ENCODE data around the gene TLCD5. TPM values are rescaled to one million over a fixed set of nuclear protein-coding genes. Genes with fewer than 3 reads are reported as not detected.

The TLCD5 gene
- total RNA-seq, 1 experiment from 2014 or later: 2.2 TPM

DNA sequence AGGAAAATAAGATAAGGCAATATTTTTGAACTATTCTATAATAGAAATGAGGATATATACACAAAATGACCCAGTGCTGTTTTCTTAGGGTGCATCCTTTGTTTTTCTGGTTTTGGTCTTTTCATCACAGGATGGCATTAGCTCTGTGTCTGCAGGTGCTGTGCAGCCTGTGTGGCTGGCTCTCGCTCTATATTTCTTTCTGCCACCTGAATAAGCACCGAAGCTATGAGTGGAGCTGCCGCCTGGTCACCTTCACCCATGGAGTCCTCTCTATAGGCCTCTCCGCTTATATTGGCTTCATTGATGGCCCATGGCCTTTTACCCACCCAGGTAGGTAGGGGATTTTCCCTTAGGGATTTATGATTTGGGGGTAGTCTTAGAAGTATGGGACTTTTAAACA, 2.2 kb downstream of the TLCD5 start:
- H3K4me3 ChIP-seq: no peak overlapping the region
- no peak for DNase-seq
- H3K36me3 ChIP-seq: no peaks in the 10 kb centered on the region

DNA sequence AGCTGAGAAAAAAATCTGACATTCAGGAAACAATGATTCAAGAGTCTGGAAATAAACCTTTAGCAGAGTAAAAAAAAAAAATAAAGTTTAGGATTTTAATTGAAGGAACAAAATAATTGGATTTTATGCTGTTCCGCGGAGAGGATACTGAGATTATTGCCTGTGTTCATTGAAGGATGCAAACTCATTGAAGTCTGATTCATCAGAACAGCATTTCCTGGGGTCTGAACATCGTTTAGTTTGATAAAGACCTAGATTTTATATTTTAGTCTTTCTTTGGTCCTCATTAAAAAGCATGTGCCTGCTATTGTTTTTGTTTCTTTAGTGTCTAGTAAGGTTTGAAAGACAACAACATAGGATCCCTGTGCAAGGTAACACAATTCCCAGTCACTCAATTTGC, 4.5 kb downstream of the TLCD5 start:
- no peaks in the 10 kb centered on the region for H3K27me3 ChIP-seq
- no peak for DNase-seq
- peaks cover 25% of the 10 kb centered on the region for H3K4me1 ChIP-seq
- H3K9me3 ChIP-seq (replicated peaks): no peaks in the 10 kb centered on the region
- H3K36me3 ChIP-seq: no peaks in the 10 kb centered on the region
- H3K4me3 ChIP-seq: no peak overlapping the region
- H3K27ac ChIP-seq: no peak overlapping the region

More for the DNA sequence above, 2.2 kb downstream of the TLCD5 start:
- no peak overlapping the region for H3K27ac ChIP-seq
- peaks cover 24% of the 10 kb centered on the region for H3K4me1 ChIP-seq
- no peaks in the 10 kb centered on the region for H3K9me3 ChIP-seq (replicated peaks)
- H3K27me3 ChIP-seq: no peaks in the 10 kb centered on the region

DNA sequence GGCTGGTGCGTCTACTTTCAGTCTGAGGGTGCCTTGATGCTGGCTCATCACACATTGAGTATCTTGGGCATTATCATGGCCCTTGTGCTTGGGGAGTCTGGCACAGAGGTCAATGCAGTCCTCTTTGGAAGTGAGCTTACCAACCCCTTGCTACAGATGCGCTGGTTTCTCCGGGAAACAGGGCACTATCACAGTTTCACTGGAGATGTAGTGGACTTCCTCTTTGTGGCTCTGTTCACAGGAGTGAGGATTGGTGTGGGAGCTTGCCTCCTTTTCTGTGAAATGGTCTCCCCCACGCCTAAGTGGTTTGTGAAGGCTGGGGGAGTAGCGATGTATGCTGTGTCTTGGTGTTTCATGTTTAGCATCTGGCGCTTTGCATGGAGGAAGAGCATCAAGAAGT, 4.9 kb downstream of the TLCD5 start:
- Histone ChIP-seq H3K9me3 (replicated peaks) (no peaks in the 10 kb centered on the region), H3K36me3 (no peaks in the 10 kb centered on the region), H3K27ac (no peak overlapping the region), H3K4me1 (peaks cover 25% of the 10 kb centered on the region), H3K27me3 (no peaks in the 10 kb centered on the region), H3K4me3 (no peak overlapping the region)
- no peak for DNase-seq

DNA sequence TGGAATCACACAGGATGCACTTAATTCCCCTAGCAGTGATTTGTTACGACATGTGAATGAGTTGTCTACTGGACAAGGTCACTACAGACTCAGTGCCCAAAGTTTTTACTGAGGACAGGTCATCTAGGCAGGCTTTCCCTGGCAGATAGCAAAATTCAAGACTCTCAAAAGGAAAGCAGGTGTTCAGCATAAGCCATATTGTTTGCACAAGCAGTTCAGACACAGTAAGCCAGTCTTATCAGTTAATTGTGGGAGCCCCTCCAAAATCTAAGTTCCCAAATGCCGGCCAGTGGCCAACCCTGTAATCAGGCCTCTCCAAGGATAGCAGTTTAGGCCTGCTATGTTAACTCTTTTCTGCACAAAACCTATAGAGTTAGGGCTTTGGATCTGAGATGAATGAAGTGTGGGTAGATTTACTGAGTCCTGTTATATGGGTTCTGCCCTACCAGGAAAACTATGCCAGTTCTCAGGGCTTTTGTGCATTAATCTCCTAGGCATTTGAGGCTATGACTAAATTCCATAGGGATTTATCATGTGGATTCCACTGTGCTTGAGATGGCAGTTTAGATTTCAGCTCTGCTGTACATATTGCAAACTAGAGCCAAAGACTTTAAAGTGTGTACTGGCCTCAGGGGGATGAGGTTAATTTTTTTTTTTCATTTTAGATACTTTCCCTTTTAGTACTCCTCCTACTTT, 6.3 kb downstream of the TLCD5 start:
- no peaks in the 10 kb centered on the region for H3K9me3 ChIP-seq (replicated peaks)
- DNase-seq: peak; percentile 49 to 72
- peaks cover 18% of the 10 kb centered on the region for H3K4me1 ChIP-seq
- no peaks in the 10 kb centered on the region for H3K27me3 ChIP-seq
- no peak overlapping the region for H3K4me3 ChIP-seq
- peak overlapping the region; percentile 53 for H3K27ac ChIP-seq
- no peaks in the 10 kb centered on the region for H3K36me3 ChIP-seq

DNA sequence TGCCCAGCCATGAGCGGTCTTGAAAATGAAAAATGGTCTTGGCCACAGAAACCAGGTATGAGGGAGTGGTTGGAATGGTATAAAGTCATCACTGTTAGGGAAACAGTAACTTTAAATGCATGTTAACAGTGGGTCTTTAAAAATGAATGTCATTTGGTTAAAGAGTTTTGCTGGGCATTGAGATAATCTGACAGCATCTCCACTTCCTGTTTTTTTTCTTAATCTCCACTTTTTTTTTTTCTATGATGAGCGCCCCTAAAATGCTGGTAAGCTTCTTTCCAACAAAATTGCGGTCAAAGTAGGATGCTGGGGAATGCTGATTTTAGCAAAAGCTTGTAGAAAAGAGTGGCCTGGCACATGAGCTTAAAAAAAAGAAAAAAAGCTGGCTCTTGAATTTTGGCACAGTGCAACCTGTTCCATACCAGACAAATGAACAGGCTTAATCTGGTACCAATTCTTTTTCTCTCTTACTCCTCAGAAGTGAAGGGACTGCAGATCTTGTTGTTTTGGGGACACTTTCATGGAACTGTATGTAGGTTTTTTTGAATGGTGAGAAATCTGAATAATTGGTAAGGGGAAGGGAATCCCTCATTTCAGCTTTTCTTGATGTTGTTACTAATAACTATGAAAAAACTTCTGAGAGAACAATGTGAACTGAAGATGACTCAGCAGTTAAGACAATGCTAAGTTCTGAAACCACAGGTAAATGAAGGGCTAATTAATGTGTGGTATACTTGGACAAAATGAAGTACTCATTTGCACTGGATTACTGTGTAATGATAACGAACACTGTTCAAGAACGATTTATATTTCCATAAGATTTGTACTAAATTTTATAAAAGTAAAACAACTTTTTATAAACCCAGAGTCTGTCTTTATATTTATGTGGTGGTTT, 8.0 kb downstream of the TLCD5 start:
- Histone ChIP-seq H3K9me3 (replicated peaks) (no peaks in the 10 kb centered on the region), H3K36me3 (no peaks in the 10 kb centered on the region), H3K4me1 (peaks cover 18% of the 10 kb centered on the region), H3K27me3 (no peaks in the 10 kb centered on the region), H3K27ac (no peak overlapping the region), H3K4me3 (no peak overlapping the region)
- DNase-seq: no peak

DNA sequence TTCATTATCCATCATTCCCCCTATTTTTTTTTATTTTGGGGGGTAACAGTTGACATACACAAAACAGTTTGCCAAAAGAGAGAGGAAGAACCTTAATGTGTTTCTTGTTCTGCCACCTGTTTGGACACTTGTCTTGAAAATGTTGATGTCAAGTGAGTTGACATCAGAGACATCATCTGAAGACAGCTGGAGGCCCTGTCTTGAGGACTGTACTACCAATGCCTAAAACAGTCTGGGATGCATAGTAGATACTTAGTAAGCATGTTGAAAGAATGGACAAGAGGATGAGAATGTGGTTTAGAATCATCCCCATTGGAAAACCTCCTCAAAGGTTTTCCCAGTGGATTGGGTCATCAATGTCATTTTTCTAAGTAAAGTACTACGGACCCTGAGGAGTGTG, 8.7 kb downstream of the TLCD5 start:
- Histone ChIP-seq H3K27ac (no peak overlapping the region), H3K4me3 (no peak overlapping the region), H3K27me3 (no peaks in the 10 kb centered on the region), H3K4me1 (peaks cover 18% of the 10 kb centered on the region), H3K9me3 (replicated peaks) (no peaks in the 10 kb centered on the region), H3K36me3 (no peaks in the 10 kb centered on the region)
- no peak for DNase-seq

DNA sequence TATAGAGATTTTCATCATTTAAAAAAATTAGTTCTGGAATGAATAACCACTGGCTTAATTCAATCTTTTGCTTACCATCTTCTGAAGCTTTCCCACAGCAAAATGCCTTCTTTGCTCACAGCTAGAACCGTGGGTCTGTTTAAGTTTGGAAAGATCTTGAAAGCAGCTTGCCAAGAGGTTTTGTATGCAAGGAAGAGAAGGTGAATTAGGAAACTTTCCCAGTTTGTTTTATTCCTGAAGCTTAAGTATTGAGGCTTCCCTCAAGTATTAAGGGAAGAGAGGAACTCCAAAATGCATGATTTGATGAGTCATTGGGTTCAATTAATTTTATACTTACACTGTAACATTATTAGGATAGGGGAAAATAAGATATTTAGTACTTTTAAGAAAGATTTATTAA, 9.2 kb downstream of the TLCD5 start:
- H3K36me3 ChIP-seq: no peaks in the 10 kb centered on the region
- H3K27me3 ChIP-seq: no peaks in the 10 kb centered on the region
- H3K9me3 ChIP-seq (replicated peaks): no peaks in the 10 kb centered on the region
- no peak overlapping the region for H3K4me3 ChIP-seq
- H3K4me1 ChIP-seq: peaks cover 18% of the 10 kb centered on the region
- H3K27ac ChIP-seq: no peak overlapping the region
- DNase-seq: no peak

DNA sequence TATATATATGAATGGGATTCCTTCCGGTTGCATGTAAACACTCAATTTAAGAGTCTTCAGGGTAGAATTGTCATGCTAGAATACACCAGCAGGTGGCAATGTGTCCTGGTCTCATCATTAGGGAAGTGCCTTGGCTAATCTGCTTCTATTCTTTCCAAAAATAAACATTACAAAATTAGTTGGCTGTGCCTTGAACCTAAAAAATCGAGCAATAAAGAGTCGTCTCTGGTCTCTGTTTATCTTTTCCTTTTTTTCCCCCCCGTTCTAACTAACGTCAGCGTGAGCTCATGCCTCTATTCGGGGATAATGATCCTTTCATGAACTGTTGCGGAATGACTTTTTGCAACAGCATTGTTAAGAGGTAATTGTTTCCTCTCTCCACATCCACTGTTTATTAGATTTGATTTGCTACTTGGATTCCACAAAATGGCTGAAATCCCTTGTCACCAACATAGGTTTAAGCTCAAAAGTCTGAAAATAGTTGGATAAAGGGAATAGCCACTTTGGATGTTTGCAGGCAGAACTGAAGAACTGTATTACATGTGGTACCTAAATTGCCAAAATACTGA, 9.9 kb downstream of the TLCD5 start:
- no peak overlapping the region; the same call in 1 of the 2 replicates for H3K27ac ChIP-seq
- peak overlapping the region; percentile 96 for H3K4me3 ChIP-seq
- peaks cover 25% of the 10 kb centered on the region for H3K4me1 ChIP-seq
- H3K27me3 ChIP-seq: no peaks in the 10 kb centered on the region
- no peaks in the 10 kb centered on the region for H3K9me3 ChIP-seq (replicated peaks)
- H3K36me3 ChIP-seq: no peaks in the 10 kb centered on the region
- DNase-seq: peak; percentile 47 to 78

DNA sequence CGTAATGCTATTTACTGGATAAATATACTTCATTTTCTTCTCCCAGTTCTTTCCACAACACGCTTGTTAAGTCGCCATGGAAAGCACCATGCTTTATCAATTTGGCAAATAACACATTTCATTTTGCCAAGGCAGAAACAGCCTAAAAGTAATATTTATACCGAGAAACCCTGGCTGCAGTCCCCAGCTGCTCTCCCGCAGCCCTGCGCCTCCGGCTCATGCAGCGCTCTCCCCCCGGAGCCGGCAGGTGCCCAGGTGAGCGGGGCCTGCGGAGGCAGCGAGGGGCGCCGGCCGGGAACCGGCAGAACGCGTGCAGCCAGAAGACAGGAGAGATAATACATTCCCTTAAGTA, 10.4 kb downstream of the TLCD5 start:
- peaks cover 26% of the 10 kb centered on the region for H3K4me1 ChIP-seq
- no peaks in the 10 kb centered on the region for H3K36me3 ChIP-seq
- peak overlapping the region; percentile 38 for H3K27ac ChIP-seq
- H3K9me3 ChIP-seq (replicated peaks): no peaks in the 10 kb centered on the region
- DNase-seq: peak in 1 of 2 experiments; percentile 24
- no peaks in the 10 kb centered on the region for H3K27me3 ChIP-seq
- H3K4me3 ChIP-seq: peak overlapping the region; percentile 96

DNA sequence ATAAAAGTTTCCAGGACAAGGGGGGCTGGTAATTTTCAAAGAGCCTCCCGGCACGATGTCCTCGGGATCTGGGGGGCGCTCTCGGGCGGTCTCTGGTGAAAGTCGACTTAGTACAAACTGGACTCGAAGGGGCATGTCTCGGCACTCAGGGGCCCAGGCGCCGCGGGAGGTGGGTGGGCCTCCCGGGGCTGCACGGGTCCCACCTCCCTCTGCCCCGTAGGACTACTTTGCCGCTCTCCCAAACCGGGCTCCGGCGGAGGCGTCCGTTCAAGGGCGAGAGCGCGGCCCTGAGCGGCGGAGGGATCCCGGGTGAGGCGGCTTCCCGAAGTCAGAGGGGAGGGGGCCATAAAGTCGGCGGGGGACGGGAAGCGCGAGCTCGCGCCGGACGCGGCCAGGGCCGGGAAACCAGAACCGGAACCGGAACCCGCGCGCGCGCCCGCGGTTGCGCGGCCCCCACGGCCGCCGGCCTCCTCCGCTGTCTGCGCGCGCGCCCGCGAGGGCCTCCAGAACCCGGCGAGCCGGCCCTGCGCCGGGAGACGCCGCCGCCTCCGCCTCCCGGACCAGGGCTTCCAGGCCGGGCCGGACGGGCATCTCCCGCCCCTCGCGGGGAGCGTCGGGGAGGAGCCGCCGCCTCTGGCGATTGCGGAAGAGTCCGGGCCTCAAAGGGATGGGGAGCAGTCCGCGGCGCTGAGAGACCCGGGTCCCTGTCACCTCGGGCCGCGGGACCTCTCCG, 11.0 kb downstream of the TLCD5 start, which contains the start of gene ARHGEF12:
Gene ARHGEF12, plus strand, starts transcription at position 506 of the 733 bp plus-strand sequence. CDS start 831 bp downstream, outside the sequence.
- Histone ChIP-seq H3K27me3 (no peaks in the 10 kb centered on the region), H3K36me3 (no peaks in the 10 kb centered on the region), H3K4me3 (peak within 1 kb of the TSS; percentile 96), H3K27ac (peak within 1 kb of the TSS; percentile 74), H3K9me3 (replicated peaks) (no peaks in the 10 kb centered on the region), H3K4me1 (peaks cover 21% of the 10 kb centered on the region)
- peak; percentile 86 to 91 for DNase-seq

DNA sequence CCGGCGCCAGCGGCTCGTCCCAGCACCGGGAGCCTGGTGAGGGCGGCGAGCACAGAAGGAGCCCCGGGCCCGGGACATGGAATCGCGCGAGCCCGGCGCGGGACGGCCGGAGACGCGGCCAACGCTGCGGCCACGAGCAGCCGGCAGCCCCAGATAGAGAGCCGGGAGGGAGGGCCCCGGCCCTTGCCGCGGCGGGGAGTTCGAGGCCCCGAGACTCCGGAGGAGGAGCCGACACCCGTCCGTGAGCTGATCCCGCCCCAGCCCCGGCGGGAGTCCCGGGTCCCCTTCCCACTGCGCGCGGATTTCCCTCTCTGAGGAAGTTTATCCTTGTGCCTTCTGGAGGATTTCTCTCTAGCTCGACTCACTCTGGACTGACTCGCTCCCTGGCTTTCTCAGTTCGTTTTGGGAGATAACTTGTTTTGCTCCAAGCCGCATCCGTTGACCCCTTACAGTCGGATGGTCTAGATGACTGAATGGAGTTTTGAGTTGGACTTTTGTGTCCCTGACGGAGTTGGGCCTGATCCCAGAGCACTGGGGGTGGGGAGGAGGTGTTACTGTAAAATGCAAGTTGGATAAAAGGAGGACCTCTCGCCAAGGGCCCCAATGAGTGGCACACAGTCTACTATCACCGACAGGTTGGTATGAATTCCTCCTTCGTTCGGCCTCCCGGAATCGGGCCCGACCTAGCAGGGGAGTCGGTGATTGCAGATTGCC, 11.7 kb downstream of the TLCD5 start:
- Histone ChIP-seq H3K4me3 (peak overlapping the region; percentile 96), H3K9me3 (replicated peaks) (no peaks in the 10 kb centered on the region), H3K27ac (peak overlapping the region; percentile 74), H3K36me3 (no peaks in the 10 kb centered on the region), H3K27me3 (no peaks in the 10 kb centered on the region), H3K4me1 (peaks cover 15% of the 10 kb centered on the region)
- peak; percentile 44 to 47 for DNase-seq

DNA sequence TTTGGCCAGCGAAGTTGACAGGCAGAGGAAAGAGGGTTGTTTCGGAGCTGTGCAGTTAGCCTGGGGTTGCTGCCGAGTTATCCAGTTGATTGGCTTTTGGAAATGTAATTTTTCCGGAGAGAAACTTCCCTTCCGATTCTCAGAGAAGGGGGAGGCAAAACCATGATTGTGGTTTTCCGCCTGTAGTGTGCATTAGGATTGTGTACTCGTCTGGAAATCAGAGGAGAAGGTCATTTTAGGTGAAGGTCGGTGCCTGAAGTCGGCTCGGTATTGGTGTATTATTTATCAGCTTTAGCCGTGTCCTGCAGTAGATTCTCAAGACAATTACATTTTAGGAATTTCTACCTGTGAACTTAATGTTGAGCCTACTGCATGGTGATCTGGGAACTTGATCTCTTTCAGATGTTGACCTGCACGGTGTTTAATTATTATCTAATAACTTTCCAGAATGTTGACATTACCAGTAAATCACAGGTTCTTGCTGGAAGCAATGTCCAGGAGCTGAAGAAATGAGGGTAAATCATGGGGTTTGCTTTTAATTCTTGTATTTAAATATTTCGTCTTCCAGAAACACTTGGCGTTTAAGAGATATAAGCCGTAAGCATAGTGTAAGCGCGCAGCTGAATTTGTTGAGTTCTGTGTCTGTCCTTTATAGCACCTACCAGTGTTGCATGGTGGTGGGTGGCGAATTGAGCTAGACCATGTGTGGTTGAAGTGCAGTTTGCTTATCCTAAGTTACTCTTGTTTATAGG, 12.4 kb downstream of the TLCD5 start:
- Histone ChIP-seq H3K9me3 (replicated peaks) (no peaks in the 10 kb centered on the region), H3K4me1 (peaks cover 9% of the 10 kb centered on the region; the same call in 1 of the 2 replicates), H3K4me3 (peak overlapping the region; percentile 96), H3K36me3 (no peaks in the 10 kb centered on the region), H3K27ac (peak overlapping the region; percentile 74), H3K27me3 (no peaks in the 10 kb centered on the region)
- DNase-seq: peak; percentile 17 to 50

DNA sequence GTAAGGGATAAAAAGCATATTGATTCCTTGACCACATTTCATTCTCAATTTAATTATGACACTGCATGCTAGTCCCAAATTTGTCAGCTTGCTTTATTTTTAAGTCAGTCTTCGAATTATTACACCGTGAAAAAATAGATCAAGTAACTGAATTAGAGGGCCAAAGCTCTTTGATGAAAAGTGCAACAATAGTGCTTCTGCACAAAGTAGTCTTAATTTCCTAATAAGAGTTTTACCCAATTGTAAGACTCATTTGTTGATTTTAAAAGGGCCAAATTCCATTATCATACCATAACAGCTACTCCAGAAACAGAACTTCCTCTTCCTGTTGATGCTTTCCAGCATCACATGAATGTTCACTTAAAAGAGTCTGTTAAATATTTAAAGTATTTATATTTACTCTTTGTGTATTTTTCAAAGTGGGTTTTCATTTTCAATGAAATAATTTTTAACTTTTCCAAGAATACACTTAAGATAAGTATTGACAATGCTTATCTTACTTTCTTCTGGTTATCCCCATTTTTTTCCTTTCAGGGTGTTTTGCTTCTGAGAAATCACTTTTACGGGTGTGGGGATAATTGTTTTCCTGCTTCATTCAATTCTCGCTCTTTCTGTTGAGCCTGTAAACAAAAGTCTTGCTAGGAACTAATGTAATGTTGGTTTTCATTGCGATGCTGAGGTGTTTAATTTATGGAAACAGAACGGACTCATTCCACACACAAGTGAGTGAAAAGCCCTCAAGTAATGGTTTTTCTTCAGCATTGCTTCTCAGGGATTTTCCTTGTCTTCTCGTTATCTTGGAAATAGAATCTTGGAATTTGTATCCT, 13.2 kb downstream of the TLCD5 start:
- Histone ChIP-seq H3K9me3 (replicated peaks) (no peaks in the 10 kb centered on the region), H3K4me3 (peak overlapping the region; percentile 96), H3K27ac (peak overlapping the region; percentile 74), H3K36me3 (no peaks in the 10 kb centered on the region), H3K4me1 (peaks cover 9% of the 10 kb centered on the region; the same call in 1 of the 2 replicates), H3K27me3 (no peaks in the 10 kb centered on the region)
- DNase-seq: no peak
